ENCODE results near the gene SYPL2. TPM values are rescaled to one million over a fixed set of nuclear protein-coding genes. Genes with fewer than 3 reads are reported as not detected.

SYPL2 gene
- 0.42 TPM for total RNA-seq (ENCODE audit: unreplicated experiment)
- long read RNA-seq, result 0 reads

GRCh38 chr1:109466452-109467300, at the start of gene SYPL2:
TSS of gene SYPL2 (plus strand) at chr1:109466546. CDS start at chr1:109466844, 298 bp downstream.
- Mint-ChIP-seq H3K4me1 (ENCODE audit: low read depth, unreplicated experiment) (no peaks in the 10 kb centered on the region), H3K36me3 (ENCODE audit: unreplicated experiment) (no peaks in the 10 kb centered on the region), H3K27me3 (ENCODE audit: unreplicated experiment) (peaks cover 12% of the 10 kb centered on the region), H3K9me3 (ENCODE audit: unreplicated experiment) (peaks cover 2% of the 10 kb centered on the region), H3K4me3 (ENCODE audit: unreplicated experiment) (peak within 1 kb of the TSS; percentile 82), H3K27ac (ENCODE audit: unreplicated experiment) (no peak within 1 kb of the TSS)
- no peak for TF ChIP-seq CTCF (IDR thresholded peaks at IDR 0.05; ENCODE audit: partially characterized antibody, unreplicated experiment)
- peak; percentile 48 for DNase-seq

GRCh38 chr1:109423498-109423897, 42.8 kb upstream of the SYPL2 start:
- H3K27ac Mint-ChIP-seq (ENCODE audit: unreplicated experiment), result no peak overlapping the region

GRCh38 chr1:109425391-109426280, 40.7 kb upstream of the SYPL2 start:
- DNase-seq, result no peak
- Mint-ChIP-seq H3K9me3 (ENCODE audit: unreplicated experiment) (no peaks in the 10 kb centered on the region), H3K27me3 (ENCODE audit: unreplicated experiment) (no peaks in the 10 kb centered on the region), H3K4me3 (ENCODE audit: unreplicated experiment) (peak overlapping the region; percentile 84), H3K36me3 (ENCODE audit: unreplicated experiment) (no peaks in the 10 kb centered on the region), H3K4me1 (ENCODE audit: low read depth, unreplicated experiment) (peaks cover 12% of the 10 kb centered on the region), H3K27ac (ENCODE audit: unreplicated experiment) (peak overlapping the region; percentile 67)
- TF ChIP-seq CTCF (IDR thresholded peaks at IDR 0.05; ENCODE audit: partially characterized antibody, unreplicated experiment), result no peak

More at GRCh38 chr1:109423498-109423897, 42.8 kb upstream of the SYPL2 start:
- no peaks in the 10 kb centered on the region for H3K9me3 Mint-ChIP-seq (ENCODE audit: unreplicated experiment)
- DNase-seq, result no peak
- TF ChIP-seq CTCF (IDR thresholded peaks at IDR 0.05; ENCODE audit: partially characterized antibody, unreplicated experiment), result no peak
- H3K4me3 Mint-ChIP-seq (ENCODE audit: unreplicated experiment), result no peak overlapping the region
- no peaks in the 10 kb centered on the region for H3K36me3 Mint-ChIP-seq (ENCODE audit: unreplicated experiment)
- H3K4me1 Mint-ChIP-seq (ENCODE audit: low read depth, unreplicated experiment), result peaks cover 12% of the 10 kb centered on the region
- no peaks in the 10 kb centered on the region for H3K27me3 Mint-ChIP-seq (ENCODE audit: unreplicated experiment)

GRCh38 chr1:109426281-109427170, 39.8 kb upstream of the SYPL2 start, which contains the start of gene PSMA5:
TSS of gene PSMA5 (minus strand) at chr1:109426448. CDS start at chr1:109426330, 118 bp downstream.
- TF ChIP-seq CTCF (IDR thresholded peaks at IDR 0.05; ENCODE audit: partially characterized antibody, unreplicated experiment), result no peak
- no peaks in the 10 kb centered on the region for H3K9me3 Mint-ChIP-seq (ENCODE audit: unreplicated experiment)
- H3K27ac Mint-ChIP-seq (ENCODE audit: unreplicated experiment), result peak within 1 kb of the TSS; percentile 67
- peaks cover 12% of the 10 kb centered on the region for H3K4me1 Mint-ChIP-seq (ENCODE audit: low read depth, unreplicated experiment)
- no peaks in the 10 kb centered on the region for H3K27me3 Mint-ChIP-seq (ENCODE audit: unreplicated experiment)
- H3K36me3 Mint-ChIP-seq (ENCODE audit: unreplicated experiment), result no peaks in the 10 kb centered on the region
- H3K4me3 Mint-ChIP-seq (ENCODE audit: unreplicated experiment), result peak within 1 kb of the TSS; percentile 84
- DNase-seq, result peak; percentile 91

All from glutamatergic neuron (in vitro differentiated cells).